Hepatocyte (in vitro differentiated cells): Measurements from ENCODE around the gene VWA7. TPM values are rescaled to one million over a fixed set of nuclear protein-coding genes. Genes with fewer than 3 reads are reported as not detected.
"Not testable (repeated sequence)": the region's sequence is repeated elsewhere in the genome, so short reads cannot be mapped to it uniquely, and the experiment has no call there.

Experiments used
- DNase-seq: peaks from one replicate; pipeline ENCODE4 v3.0.0-alpha.2; 2016; ENCODE audit warnings: low spot score
- H2AFZ ChIP-seq: fragments of 200-600 bp; sonication (generic); 2 replicates; pipeline ENCODE4 v1.6.0; 2016; ENCODE audit warnings: antibody characterized with exemption, mild to moderate bottlenecking
- H3K27ac ChIP-seq: fragments of 200-600 bp; sonication (generic); 2 replicates; pipeline ENCODE4 v1.5.1; 2016; ENCODE audit warnings: mild to moderate bottlenecking
- H3K27me3 ChIP-seq: fragments of 200-600 bp; sonication (generic); 2 replicates; pipeline ENCODE4 v1.6.1; 2016
- H3K36me3 ChIP-seq: fragments of 200-600 bp; sonication (generic); replicated peaks from 2 replicates; pipeline ENCODE4 v1.5.1; 2016; ENCODE audit warnings: low read depth; ENCODE audit not compliant: insufficient read depth
- H3K4me1 ChIP-seq: fragments of 200-600 bp; sonication (generic); 2 replicates; pipeline ENCODE4 v1.5.1; 2016; ENCODE audit warnings: mild to moderate bottlenecking, moderate library complexity; ENCODE audit not compliant: insufficient read depth
- H3K4me2 ChIP-seq: fragments of 200-600 bp; sonication (generic); 2 replicates; pipeline ENCODE4 v1.6.0; 2016
- H3K4me3 ChIP-seq: fragments of 200-600 bp; sonication (generic); 2 replicates; pipeline ENCODE4 v1.5.1; 2016; ENCODE audit warnings: mild to moderate bottlenecking
- H3K79me2 ChIP-seq: fragments of 200-600 bp; sonication (generic); 2 replicates; pipeline ENCODE4 v1.6.0; 2017; ENCODE audit warnings: mild to moderate bottlenecking
- H3K9me2 ChIP-seq: fragments of 200-600 bp; sonication (generic); replicated peaks from 2 replicates; pipeline ENCODE4 v1.6.0; 2017; ENCODE audit warnings: mild to moderate bottlenecking; ENCODE audit not compliant: insufficient read depth
- H3K9me3 ChIP-seq: fragments of 200-600 bp; sonication (generic); 2 replicates; pipeline ENCODE4 v1.5.1; 2016; ENCODE audit warnings: low read depth, mild to moderate bottlenecking
- H4K20me1 ChIP-seq: fragments of 200-600 bp; sonication (generic); 2 replicates; pipeline ENCODE4 v1.6.0; 2016; ENCODE audit warnings: mild to moderate bottlenecking; ENCODE audit not compliant: insufficient read depth, poor library complexity, severe bottlenecking
- EZH2 ChIP-seq: fragments of 200-600 bp; sonication (generic); IDR thresholded peaks from 2 replicates; pipeline ENCODE4 v1.6.1; 2016; ENCODE audit warnings: antibody characterized with exemption, mild to moderate bottlenecking, borderline replicate concordance
- EZH2phosphoT487 ChIP-seq: fragments of 200-600 bp; sonication (generic); IDR thresholded peaks from one replicate; pipeline ENCODE4 v1.6.1; 2018; ENCODE audit warnings: antibody characterized with exemption, mild to moderate bottlenecking, low read depth, moderate library complexity; ENCODE audit not compliant: unreplicated experiment, severe bottlenecking
- WGBS: methylation state at CpG from one replicate; pipeline ENCODE4 v1.1.6; 2016; ENCODE audit warnings: low lambda C conversion rate; ENCODE audit errors: missing lambda C conversion rate; 5-methylcytosine and 5-hydroxymethylcytosine counted together
- polyA plus RNA-seq: library from polyadenylated mRNA; unstranded; fragments of >200 nt; fragmentation: Nextera tagmentation; extraction: Ambion mirVana; gene quantifications from 2 replicates; pipeline ENCODE4 v1.2.1, GENCODE V29; 2016
- total RNA-seq: library from RNA; depleted of rRNA; stranded (reverse); fragments of >200 nt; gene quantifications from 2 replicates; pipeline ENCODE4 v1.2.3, GENCODE V29; 2014
- TF ChIP-seq, protein P1 (sequence below): fragments of 200-600 bp; sonication (generic); IDR thresholded peaks from 2 replicates; pipeline ENCODE4 v1.5.1; 2016; ENCODE audit warnings: antibody characterized with exemption, mild to moderate bottlenecking; ENCODE audit not compliant: poor library complexity

The VWA7 gene
- total and polyA plus RNA-seq, 2 experiments from 2014 or later: 3.4 to 5.2 TPM

DNA sequence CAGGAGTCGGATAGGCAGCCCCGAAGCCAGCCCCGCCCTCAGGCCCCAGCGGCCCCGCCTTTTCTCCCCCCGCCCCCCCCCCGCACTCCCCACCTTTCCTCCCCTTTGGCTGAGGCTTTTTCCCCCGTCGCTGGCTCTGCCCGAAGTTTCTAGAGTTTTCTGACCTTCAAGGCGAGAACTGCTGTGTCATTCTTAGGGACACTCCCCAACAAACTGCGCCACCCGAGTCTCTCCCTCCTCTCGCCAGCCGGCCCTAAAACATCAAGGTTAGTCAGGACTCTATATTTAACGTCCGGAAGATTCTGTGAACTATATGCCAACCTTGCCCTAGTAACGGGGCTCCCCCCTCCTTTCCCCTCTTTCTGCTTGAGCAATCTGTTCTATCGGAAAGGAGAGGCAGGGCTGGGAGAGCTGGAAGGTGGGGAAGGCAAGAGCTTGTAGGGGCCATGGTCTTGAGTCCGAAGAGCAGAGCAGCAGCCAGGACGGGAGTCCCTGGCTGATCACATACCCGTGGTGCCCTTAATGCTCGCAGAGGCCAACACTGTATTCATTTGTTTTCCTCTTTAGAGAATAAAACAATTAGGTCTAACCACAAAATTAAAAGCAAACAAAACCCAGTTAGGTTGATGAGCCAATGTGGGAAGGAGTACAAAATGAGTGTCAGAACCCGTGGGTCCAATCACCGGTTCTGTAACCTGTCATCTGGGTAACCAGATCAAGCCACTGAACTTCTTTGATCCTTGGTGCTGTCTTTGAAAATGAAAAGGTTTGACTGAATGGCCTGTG, 45.1 kb upstream of the VWA7 start:
- peak; percentile 88 for DNase-seq
- peaks cover 51% of the 10 kb centered on the region for H3K4me1 ChIP-seq

DNA sequence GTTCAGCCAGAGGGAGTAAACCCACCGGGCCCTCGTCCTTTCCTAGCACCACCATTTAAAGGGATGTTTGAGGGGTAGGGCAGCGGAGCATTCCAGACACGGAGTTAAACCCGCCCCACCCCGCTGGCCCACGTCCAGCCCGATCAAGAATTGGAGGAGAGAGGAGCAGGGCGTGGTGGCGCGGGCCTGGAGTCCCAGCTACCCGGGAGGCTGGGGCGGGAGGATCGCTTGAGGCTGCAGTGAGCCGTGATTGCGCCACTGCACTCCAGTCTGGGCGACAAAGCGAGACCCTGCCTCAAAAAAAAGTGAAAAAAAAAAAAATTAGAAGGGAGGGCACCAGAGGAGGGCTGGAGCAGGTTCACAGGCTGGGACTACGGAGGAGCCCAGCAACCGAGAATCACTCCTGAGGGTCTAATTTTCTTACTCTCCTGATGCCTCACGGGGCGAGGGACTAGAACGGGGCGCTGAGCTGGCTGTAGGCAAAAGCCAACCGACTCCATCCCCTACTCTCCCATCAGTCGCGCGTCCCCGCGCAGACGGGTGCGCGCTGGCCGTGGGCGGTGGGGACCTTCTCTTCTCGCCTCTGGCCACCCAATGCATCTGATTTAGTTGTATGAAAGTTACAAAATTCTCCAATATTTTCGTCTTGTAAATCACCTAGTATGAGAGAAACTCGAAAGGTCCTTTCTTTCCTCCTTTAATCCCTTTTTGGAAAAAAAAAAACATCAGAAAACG, 44.3 kb upstream of the VWA7 start:
- Histone ChIP-seq H4K20me1 (no peaks in the 10 kb centered on the region), H3K27me3 (no peaks in the 10 kb centered on the region), H3K36me3 (no peaks in the 10 kb centered on the region), H3K4me1 (peaks cover 49% of the 10 kb centered on the region), H3K9me3 (no peaks in the 10 kb centered on the region), H3K79me2 (peaks cover 21% of the 10 kb centered on the region), H3K27ac (peak overlapping the region; percentile 94), H3K9me2 (no peaks in the 10 kb centered on the region), H2AFZ (peak overlapping the region; percentile 89), H3K4me2 (peak overlapping the region; percentile 74), H3K4me3 (peak overlapping the region; percentile 69)
- DNase-seq: peak; percentile 74
- 6% methylated on average over 38 of the region's 39 CpGs for WGBS
- TF ChIP-seq EZH2: no peak
- TF ChIP-seq, protein P1, sequence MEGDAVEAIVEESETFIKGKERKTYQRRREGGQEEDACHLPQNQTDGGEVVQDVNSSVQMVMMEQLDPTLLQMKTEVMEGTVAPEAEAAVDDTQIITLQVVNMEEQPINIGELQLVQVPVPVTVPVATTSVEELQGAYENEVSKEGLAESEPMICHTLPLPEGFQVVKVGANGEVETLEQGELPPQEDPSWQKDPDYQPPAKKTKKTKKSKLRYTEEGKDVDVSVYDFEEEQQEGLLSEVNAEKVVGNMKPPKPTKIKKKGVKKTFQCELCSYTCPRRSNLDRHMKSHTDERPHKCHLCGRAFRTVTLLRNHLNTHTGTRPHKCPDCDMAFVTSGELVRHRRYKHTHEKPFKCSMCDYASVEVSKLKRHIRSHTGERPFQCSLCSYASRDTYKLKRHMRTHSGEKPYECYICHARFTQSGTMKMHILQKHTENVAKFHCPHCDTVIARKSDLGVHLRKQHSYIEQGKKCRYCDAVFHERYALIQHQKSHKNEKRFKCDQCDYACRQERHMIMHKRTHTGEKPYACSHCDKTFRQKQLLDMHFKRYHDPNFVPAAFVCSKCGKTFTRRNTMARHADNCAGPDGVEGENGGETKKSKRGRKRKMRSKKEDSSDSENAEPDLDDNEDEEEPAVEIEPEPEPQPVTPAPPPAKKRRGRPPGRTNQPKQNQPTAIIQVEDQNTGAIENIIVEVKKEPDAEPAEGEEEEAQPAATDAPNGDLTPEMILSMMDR: no peak
- TF ChIP-seq EZH2phosphoT487: no peak

More for the DNA sequence above, 45.1 kb upstream of the VWA7 start:
- H2AFZ ChIP-seq: peak overlapping the region; percentile 89
- H4K20me1 ChIP-seq: no peaks in the 10 kb centered on the region
- peaks cover 21% of the 10 kb centered on the region for H3K79me2 ChIP-seq
- WGBS: 6% methylated on average over 23 of the region's 25 CpGs
- no peaks in the 10 kb centered on the region for H3K9me2 ChIP-seq
- peak overlapping the region; percentile 74 for H3K4me2 ChIP-seq
- peak overlapping the region; percentile 69 for H3K4me3 ChIP-seq
- peak overlapping the region; percentile 94 for H3K27ac ChIP-seq
- no peaks in the 10 kb centered on the region for H3K9me3 ChIP-seq
- no peaks in the 10 kb centered on the region for H3K27me3 ChIP-seq
- no peaks in the 10 kb centered on the region for H3K36me3 ChIP-seq
- TF ChIP-seq, protein P1: no peak
- TF ChIP-seq EZH2 (no peak), EZH2phosphoT487 (no peak)

DNA sequence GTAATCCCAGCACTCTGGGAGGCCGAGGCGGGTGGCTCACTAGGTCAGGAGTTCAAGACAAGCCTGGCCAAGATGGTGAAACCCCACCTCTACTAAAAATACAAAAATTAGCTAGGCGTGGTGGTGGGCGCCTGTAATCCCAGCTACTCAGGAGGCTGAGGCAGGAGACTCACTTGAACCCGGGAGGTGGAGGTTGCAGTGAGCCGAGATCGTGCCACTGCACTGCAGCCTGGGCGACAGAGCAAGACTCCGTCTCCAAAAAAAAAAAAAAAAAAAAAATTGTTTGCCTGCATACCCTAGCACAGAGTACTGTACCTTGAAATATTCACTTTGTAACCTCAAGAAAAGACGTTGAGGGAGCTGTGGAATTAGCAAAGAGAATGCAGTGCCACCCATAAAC, 43.3 kb upstream of the VWA7 start:
- peak overlapping the region; percentile 94 for H3K27ac ChIP-seq
- H3K9me2 ChIP-seq, H4K20me1 ChIP-seq, DNase-seq, H3K4me3 ChIP-seq, H3K27me3 ChIP-seq, H3K9me3 ChIP-seq, H3K36me3 ChIP-seq, H2AFZ ChIP-seq: not testable (repeated sequence)
- peaks cover 39% of the 10 kb centered on the region for H3K4me1 ChIP-seq
- 93% methylated on average over 10 of the region's 10 CpGs for WGBS
- H3K79me2 ChIP-seq: peaks cover 21% of the 10 kb centered on the region
- H3K4me2 ChIP-seq: peak overlapping the region; percentile 74

DNA sequence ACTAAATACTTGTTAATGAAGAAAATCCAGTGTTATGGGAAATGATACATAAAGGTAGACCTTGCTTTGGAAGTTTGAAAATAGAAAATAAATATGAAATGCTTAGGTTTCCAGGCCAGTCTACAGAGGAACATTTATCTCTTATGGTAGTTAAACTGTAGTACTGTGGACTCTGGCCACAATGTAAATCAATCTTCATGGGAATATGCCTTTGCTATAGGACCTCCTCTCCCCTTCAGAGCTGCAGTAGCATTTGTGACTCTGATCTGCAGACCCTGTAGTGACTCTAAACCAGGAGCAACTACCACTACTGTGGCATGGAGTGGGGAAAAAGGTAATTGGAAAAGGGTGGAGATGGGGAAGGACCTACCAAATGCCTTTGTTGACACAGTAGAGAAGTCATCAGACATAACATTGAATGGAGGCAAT, 42.8 kb upstream of the VWA7 start:
- Histone ChIP-seq H3K4me2 (peak overlapping the region; percentile 4), H3K36me3 (no peaks in the 10 kb centered on the region), H2AFZ (no peak overlapping the region), H3K27ac (peak overlapping the region; percentile 94), H3K9me2 (no peaks in the 10 kb centered on the region), H4K20me1 (no peaks in the 10 kb centered on the region), H3K9me3 (no peaks in the 10 kb centered on the region), H3K79me2 (peaks cover 21% of the 10 kb centered on the region), H3K4me3 (no peak overlapping the region), H3K27me3 (no peaks in the 10 kb centered on the region), H3K4me1 (peaks cover 36% of the 10 kb centered on the region)
- DNase-seq: no peak
- TF ChIP-seq EZH2: no peak
- no peak for TF ChIP-seq EZH2phosphoT487
- TF ChIP-seq, protein P1: no peak

DNA sequence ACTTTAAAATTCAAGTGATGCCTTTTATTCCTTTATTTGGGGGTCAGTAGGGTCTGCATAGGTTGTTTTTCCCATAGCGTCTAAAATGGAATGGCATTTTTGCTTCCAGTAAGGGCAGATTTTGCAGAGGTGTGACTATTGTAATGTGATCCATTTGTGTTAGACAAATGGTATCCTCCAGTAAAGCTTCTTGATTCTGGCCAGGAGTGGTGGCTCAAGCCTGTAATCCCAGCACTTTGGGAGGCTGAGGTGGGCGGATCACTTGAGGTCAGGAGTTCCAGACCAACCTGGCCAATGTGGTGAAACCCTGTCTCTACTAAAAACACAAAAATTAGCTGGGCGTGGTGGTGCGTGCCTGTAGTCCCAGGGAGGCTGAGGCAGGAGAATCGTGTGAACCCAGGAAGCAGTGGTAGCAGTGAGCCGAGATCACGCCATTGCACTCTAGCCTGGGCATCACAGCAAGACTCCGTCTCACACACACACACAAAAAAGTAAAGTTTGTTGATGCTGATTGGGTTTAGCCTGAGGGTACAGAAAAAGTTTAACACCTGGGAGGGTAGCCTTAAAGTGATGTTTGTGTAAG, 40.9 kb upstream of the VWA7 start:
- H3K4me2 ChIP-seq: peak overlapping the region; percentile 70
- H3K9me2 ChIP-seq, H3K27ac ChIP-seq, H3K9me3 ChIP-seq, H3K27me3 ChIP-seq, DNase-seq, H4K20me1 ChIP-seq, H2AFZ ChIP-seq, H3K4me3 ChIP-seq, H3K36me3 ChIP-seq: not testable (repeated sequence)
- peaks cover 40% of the 10 kb centered on the region for H3K4me1 ChIP-seq
- 90% methylated on average over 8 of the region's 8 CpGs for WGBS
- peaks cover 18% of the 10 kb centered on the region for H3K79me2 ChIP-seq
